ENCODE measurements around the gene CDYL2.

CDYL2 gene

DNA sequence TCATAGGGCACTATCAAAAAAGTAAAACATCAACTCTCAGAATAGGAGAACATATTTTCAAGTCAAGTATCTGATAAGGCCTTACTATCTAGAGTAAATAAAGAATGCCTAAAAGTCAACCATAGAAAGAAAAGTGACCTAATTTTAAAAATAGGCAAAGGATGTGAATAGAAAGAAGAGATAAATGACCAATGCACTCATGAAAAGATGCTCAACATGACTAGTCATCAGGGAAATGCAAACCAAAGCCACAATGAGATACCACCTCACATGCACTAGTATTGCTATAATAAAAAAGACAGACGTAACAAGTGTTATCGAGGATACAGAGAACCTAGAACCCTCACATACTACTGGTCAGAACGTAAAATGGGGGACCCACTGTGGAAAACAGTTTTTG, 172.8 kb downstream of the CDYL2 start:
- no peak for DNase-seq (ENCODE audit: low read depth in 1 of 2, low spot score in 1 of 2)

DNA sequence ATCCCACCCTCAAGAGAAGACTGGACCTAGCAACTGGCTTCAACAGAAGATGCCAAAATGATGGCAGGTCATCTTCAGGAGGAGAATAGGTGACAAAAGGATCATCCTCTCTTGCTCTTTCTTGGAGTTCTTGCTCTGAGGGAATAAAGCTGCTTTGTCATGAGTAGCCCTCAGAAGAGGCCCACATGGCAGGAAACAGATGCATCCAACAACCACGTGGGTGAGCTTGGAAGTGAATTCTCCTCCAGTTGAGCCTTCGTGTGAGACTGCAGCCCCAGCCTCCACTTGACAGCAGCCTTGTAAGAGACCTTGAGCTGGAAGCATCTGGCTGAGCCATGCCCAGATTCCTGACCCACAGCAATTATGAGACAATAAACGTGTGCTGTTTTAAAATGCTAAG, 176.1 kb downstream of the CDYL2 start:
- no peak for DNase-seq (ENCODE audit: low read depth in 1 of 2, low spot score in 1 of 2)

DNA sequence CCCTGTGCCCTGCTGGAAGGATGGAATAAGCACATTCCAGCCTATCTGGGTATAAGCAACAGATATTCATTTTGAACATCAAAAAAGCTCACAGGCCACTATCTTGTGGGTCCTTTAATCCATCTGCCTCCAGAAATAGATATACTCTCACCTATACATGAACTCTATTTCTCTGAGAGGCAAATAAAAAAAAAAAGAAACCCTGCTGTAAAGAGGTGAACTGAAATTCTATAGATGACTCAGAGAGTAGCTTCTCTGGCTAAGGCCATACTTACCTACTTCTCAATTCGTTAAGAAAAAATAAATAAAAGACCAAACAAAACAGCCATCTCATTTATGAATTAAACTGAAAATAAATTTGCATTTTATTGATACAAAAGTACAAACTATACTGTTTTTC, 177.3 kb downstream of the CDYL2 start:
- no peak for DNase-seq (ENCODE audit: low read depth in 1 of 2, low spot score in 1 of 2)

DNA sequence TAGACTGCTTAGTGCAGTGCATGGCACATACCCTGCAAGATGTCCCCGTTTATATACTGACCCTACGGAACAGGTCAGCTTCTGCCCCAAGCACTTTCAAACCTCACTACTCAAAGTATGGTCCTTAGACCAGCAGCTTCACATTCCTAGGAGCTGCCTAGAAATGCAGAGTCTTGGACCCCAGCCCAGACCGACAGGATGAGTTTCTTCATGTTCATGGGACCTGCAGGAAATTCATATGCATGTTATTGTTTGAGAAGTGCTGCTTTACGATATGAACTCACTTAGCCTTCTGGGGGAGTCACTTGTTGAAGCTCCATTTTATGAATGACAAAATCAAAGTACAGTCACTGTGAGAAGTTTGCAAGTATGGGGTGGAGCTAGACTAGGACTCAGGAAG, 181.0 kb downstream of the CDYL2 start:
- DNase-seq (ENCODE audit: low read depth in 1 of 2, low spot score in 1 of 2): no peak

DNA sequence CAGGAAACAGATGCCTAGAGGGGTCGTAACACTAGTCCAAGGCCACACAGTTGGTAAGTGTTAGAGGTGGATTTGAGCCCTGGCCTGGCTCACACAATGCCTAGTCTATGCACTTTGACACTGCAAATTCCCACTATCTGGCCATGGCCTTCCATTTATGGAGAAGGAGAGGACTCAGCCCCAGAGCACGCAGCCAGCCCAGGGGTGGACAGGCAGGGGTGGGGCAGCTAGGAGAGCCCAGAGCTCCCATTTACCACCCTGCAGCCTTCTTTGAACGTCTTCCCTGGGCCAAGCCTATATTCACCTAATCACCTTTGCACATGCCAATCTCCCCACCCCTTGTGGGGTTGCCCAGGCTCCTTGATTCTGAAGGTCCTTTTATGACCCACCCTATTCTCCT, 182.4 kb downstream of the CDYL2 start:
- DNase-seq (ENCODE audit: low read depth in 1 of 2, low spot score in 1 of 2): no peak

DNA sequence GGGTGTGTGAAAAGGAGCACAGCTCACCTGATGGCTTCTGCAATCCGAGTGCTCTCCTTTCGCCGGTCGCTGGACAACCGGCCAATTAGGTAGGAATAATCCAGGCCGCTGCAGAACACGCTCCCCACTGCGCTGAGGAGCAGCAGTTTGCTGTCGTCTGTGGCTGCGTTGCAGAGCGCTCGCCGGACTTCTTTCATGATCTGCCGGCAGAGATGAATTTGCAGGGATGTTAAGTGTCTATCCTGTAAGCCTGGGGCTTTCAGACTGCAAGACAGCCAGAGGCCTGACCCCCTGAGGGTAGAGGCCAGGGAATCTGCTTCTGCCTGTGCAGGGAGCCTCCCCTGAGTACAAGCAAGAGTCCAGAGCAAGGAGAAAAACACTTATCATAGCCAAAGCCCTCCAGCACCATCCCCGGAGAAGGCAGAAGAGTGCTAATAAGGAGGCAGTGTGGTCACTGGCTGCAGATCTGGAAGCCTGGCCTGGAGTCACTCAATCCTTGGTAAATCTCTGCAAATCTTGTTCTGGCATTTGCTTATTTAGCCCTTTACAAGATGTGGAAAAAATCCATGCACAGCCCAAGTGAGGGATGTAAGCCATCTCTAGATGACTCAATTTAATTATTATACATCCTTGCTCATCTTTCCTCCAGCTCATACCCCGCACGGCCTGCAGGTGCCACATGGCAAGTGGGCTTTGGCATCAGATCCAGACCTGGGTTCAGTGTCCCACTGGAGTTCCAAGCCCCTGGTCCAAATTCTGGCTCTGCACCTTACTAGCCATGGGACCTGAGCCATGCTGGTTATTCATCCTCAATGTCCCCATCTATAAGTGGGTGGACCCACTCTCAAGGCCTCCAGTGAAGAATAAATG, 183.4 kb downstream of the CDYL2 start:
- no peak for DNase-seq (ENCODE audit: low read depth in 1 of 2, low spot score in 1 of 2)

DNA sequence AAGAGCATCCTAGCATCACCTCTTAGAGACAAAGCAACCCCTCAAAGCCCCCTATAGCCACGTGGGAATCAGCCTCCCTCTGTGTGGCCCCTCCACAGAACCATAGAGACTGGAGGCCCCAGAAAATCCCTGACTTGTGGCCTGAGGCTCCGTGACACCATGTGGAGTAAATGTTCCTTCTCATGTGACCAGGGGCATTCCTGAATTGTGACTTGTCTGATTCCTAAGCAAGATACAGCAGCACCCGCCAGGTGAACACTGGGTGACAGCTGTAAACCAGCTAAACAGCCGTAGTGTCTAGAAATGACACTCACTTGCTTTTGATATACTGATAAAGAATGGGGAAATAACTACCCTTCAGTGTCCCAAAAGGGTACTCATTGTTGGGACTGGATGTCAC, 184.6 kb downstream of the CDYL2 start:
- DNase-seq (ENCODE audit: low read depth in 1 of 2, low spot score in 1 of 2): no peak

DNA sequence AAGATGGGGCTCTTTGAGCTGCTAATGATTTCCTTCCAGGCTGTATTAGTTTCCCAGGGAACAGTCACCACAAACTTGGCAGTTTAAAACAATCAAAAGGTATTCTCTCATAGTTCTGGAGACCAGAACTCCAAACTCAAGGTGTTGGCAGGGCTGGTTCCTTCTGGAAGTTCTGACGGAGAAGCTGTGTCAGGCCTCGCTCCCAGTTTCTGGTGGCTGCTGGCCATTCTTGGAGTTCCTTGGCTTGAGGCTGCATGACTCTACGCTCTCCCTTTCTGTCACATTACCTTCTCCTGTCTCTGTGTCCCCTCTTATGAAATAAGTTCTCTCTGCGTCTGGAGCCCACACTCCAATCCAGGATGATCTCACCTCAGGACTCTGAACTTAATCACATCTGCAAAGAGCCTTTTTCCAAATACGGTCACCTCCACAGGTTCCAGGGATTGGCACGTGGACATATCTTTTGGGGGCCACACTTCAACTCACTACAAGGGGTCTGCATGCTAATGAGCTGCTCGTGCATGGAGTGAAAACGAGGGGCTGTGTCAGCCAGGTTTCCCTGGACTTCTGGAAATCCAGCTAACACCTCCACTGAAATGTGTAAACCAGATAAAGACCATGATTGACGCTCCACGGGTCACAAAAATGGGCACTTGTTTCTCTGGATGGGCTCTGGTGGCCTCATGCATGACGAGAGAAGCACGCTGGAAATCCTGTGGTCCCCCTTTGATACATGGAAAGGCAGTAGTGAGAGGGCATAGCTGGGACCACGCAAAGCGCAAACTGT, 185.3 kb downstream of the CDYL2 start:
- no peak for DNase-seq (ENCODE audit: low read depth in 1 of 2, low spot score in 1 of 2)

DNA sequence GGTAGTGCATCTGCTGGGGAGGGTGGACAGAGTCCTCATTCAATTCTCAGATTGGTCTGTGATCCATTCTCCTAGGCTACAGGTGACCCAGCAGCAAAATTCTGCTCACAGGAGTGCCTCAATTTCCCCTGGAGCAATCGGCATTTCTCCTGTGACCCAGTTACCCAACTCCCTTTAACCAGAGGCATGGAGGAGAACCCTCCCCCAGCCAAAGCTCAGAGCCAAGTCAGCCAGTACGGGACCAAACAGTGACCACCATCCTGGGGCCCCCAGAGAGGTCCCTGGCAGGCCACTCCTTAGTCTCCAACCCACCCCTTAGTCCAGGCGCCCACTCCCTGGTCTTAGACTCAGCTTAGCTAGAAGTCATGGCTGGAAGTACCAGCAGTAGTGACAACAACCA, 188.0 kb downstream of the CDYL2 start:
- no peak for DNase-seq (ENCODE audit: low read depth in 1 of 2, low spot score in 1 of 2)

DNA sequence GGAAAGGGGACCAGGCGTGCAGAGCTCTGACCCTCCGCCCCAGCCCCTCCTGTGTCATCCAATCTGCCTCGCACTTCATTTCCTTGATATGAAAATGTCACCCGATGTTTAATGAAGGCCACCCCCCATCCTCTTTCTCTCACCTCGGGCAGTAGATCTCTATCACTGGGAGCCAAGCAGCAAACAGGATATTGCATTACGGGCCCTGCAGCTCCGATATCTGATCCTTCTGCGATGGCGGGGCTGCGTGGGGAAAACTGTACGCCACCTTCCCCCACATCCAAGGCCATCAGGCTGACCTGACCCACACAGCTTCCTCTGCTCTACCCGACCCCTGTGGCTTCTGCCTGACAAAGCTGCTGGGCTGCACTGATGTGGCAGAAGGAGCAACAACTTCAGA, 188.7 kb downstream of the CDYL2 start:
- no peak for DNase-seq (ENCODE audit: low read depth in 1 of 2, low spot score in 1 of 2)

DNA sequence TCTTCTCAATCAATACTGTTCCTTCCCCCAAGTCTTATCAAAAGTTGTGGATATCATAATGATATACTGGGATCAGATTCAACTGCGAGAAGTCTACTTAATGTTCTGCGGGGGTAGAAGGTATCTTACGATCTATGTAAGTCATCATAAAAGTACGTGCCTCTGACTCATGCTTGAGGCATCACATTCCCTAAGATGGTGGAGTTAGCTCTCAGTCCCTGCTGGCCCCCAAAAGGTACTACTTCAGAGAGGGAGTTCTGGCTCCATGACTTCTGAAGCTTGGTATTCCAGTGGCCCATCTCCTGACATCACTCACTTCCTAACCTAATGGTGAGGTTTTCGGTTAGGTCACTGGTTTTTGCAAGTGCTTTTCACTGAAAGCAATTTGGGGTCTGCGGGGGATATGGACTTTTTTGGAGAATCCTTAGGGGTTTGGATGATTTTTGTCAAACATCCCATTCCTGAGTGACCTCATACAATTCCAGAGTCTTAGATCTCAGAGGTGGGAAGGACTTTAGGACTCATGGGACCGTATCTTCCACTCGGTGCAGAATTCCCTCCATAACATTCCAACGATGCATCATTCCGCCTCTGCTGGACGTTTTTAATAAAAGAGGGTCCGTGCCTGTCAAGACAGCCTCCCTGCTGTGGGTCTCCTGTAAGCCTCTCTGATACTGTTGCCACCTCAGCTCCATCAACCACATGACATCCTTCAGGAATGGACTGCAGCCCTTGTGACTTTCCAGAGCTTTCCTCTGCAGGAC, 189.3 kb downstream of the CDYL2 start:
- no peak for DNase-seq (ENCODE audit: low read depth in 1 of 2, low spot score in 1 of 2)

DNA sequence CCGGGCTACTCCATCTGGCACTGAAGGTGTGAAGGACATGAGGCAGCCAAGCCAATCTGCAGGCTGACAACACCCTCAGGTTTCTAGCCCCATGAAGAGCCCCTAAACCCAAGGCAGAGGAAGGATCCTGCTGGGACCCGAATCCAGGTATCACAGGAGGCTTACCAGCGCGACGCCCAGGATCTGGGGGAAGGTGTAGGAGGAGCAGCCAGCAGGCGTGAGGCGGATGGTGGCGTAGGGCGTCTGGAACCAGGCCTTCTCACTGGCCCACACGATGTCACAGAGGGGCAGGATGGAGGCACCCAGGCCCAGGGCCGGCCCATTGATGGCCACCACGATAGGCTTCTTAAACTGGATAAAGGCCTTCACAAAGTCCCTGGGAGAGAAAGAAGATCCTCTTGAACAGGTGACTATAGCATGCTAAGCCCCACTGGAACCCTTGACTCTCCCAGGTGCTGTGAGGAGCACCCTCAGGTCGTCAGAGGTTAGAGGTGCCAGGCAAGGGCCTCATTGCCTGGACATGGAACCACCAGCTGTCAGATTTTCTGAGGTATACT, 191.9 kb downstream of the CDYL2 start:
- DNase-seq (ENCODE audit: low read depth in 1 of 2, low spot score in 1 of 2): no peak

DNA sequence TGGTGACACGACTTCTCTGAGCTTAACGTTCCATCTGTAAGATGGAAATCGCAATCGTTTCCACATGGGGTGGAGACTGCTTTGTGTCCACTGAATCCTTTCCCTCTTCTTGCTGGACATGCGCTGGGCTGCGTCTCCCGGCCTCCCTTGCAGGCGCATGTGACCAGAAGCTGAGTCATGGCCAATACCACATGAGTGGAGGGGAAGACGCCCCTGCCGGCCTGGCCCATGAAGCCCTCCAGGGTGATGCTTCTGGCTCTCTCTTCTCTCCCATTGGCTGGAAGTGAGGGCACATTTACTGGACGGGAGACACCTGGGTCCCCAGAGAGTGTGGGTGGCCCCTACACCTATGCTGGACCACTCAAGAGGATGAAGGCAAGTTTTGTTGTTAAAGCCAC, 192.5 kb downstream of the CDYL2 start:
- DNase-seq (ENCODE audit: low read depth in 1 of 2, low spot score in 1 of 2): no peak

DNA sequence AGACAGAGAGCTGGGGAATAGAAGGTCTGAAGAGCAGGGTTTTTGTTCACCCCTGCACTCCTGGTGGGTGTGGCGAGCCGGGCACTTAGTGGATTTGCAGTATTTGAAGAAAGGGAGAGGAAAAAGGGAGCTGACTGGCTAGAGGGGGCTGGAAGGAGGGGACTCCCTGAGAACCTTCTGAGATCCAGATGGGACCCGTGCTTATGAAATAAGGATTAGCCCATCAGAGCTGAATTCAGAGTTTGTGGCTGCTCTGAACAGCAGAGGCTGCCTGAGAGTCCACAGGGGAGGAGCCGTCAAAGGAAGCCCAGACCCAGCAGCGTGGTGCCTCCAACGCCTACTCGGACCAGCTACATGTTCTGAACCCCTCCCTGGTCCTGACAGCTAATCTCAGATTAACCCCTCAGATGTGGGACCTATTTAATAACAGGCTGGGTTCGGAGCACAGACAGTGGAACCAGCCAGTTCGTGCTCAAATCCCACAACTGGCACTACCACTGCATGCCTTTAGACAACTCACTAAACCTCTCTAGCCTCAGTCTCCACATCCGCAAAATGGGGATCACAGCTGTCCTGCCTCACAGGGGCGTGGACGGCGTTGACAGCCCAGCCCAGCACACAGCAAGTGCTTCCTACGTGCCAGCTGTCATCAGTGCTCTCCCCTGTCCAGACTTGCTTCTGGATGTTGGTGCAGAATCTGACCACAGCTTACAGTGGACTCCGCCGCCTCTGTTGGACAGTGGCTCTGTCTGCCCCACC, 193.0 kb downstream of the CDYL2 start:
- DNase-seq (ENCODE audit: low read depth in 1 of 2, low spot score in 1 of 2): no peak

DNA sequence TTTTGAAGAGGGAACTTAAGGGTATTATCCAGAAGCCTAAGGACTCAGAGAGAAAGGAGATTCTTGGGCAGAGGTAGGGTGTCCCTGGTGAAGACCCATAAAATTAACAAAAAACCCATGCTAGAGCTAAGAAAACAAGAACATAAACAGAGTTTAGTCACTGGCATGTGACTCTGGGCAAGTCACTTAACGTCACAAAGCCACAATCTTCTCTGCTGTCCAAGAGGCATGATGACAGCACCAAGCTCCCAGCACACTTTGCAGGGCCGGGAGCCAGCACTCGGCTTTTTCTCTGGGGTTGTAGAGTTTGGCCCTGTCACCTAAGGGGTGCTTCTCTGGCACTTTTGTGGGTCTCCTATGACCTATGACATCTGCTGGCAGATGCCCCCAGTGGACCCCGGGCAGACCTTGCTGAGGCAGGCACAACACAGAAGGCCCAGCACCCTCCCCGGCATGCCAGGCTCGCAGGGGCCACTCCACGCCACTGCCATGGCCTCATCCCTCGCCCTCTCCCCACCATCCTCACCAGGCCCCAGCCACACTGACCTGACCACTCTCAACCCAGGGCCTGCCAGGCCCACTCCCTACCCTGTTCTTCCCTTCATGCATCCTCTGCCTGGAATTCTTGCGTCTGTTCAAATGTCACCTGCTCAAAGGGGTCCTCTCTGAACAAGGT, 193.8 kb downstream of the CDYL2 start:
- no peak for DNase-seq (ENCODE audit: low read depth in 1 of 2, low spot score in 1 of 2)

DNA sequence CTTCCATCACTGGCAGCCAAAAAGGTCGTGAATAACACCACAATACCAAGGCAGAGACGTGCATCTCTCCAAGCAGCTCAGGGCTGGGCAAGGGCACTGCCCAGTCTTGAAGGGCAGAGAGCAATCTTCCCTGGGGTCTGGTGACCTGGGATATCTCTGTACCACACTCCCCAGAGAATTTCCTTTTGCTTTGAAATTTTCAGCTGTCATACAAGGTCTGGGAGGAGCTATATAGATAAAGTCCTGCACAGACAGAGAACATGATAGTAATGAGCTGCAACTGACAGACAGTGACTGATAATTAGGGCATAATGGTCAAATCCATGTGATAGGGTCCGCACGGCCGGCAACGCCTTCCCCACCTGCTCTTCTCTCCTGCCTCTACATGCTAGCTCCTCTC, 195.5 kb downstream of the CDYL2 start:
- DNase-seq (ENCODE audit: low read depth in 1 of 2, low spot score in 1 of 2): no peak

DNA sequence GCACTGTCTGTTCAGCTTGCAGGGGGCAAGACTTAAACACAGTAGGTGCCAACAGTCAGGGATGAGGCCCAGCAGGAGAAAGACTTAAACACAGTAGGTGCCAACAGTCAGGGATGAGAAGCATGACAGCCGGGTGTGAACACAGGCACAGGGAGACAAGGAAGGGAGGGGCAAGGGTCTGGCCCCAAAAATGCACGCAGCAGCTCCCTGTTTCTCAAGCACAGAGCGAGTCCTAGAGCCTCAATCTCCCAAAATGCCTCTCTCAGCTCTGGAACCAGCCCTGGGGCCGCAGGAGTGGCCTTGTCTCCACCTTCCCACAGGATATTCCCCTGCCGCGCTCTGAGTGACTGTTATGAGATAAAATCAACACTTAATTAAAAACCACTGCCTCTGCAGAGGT, 197.2 kb downstream of the CDYL2 start:
- no peak for DNase-seq (ENCODE audit: low read depth in 1 of 2, low spot score in 1 of 2)

DNA sequence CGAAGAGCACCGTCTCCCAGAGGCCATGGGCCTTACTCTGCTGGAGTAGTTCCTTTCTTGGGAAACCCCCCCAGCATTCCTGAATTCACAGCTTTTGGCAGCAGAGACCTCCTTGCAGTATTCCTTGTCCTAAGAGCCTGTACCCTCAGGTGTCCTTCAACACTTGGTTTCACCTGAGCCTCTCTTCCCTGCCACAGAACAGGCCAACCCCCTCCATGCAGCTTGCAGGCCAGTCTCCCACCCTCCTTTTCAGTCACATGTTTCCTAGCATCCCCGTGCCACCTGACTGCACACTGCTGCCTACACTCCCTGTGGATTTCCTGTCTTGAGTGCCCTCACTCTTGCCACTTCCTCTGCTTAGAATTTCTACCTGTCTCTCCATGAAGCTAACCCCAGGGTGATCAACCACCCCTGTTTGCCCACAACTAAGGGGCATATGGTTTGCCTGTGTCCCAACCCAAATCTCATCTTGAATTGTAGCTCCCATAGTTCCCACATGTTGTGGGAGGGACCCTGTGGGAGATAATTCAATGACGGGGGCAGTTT, 198.1 kb downstream of the CDYL2 start:
- no peak for DNase-seq (ENCODE audit: low read depth in 1 of 2, low spot score in 1 of 2)

DNA sequence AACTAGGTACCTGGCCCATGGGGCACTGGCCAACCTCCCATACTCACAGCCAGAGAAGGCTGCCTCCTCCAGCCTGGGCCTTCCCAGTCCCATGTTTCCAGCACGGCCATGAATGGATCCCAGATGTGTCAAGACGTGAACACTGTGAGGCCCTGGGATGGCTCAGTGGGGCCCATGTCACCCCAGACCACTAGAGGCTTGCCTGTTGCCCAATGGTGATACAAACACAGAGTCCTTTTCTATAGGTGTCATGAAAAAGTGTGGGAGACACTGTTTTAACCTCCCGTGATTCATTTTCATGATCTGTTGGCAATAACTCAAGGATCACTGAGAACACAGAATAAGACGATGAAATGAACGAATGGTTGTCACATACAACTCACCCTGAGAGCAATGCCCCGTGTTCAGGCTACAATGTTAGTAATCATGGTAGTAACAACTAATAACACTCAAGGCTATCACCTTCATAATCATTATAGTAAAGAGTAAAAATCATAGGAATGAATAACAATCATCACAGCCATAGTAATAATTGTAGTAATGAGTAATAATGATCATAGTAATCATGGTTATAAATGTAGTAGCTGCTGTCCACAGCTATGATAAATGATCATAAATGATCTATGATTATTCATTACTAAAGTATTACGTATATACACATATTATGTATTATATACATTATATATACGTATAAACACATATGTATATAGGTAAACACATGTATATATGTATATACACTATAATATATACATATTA, 199.6 kb downstream of the CDYL2 start:
- no peak for DNase-seq (ENCODE audit: low read depth in 1 of 2, low spot score in 1 of 2)
